ENCODE measurements around the gene KDM4B. TPM values are rescaled to one million over a fixed set of nuclear protein-coding genes. Genes with fewer than 3 reads are reported as not detected.
A peak's percentile ranks its signal among the peaks of the same experiment; 100 is the strongest.

Gene KDM4B
- total and polyA plus RNA-seq, 9 of the 15 experiments (the other 6 are each of a cell fraction or from before 2014, with no cell fraction given): 0.21 to 29.9 (median 7.3) TPM

- TF ChIP-seq ZNF644 (tag; IDR thresholded peaks at IDR 0.05; ENCODE audit: low read depth) (no peak), ETV5 (CRISPR knock-in tag; IDR thresholded peaks at IDR 0.05; ENCODE audit: low read depth) (peak; percentile 59; the same call in 1 of the 2 replicates), ZNF512 (tag; IDR thresholded peaks at IDR 0.05) (no peak), SIN3A (IDR thresholded peaks at IDR 0.05; ENCODE audit: borderline replicate concordance in 2 of 2, control insufficient read depth in 1 of 2, low read depth in 2 of 2, low read length in 2 of 2) (0 out of 4 replicates have a peak, but pooled peaks of 1 of the 2 experiments have one; percentile 6), L3MBTL2 (IDR thresholded peaks at IDR 0.05) (peak; percentile 44), ZBTB34 (CRISPR knock-in tag; IDR thresholded peaks at IDR 0.05) (no peak), ZMIZ1 (IDR thresholded peaks at IDR 0.05; ENCODE audit: low read depth in 2 of 2, low read length in 2 of 2) (no peak), DACH1 (IDR thresholded peaks at IDR 0.05; ENCODE audit: partially characterized antibody) (peak; percentile 16), PHB2 (IDR thresholded peaks at IDR 0.05; ENCODE audit: low read depth) (no peak), NEUROD1 (IDR thresholded peaks at IDR 0.05; ENCODE audit: borderline replicate concordance, low read depth, low read length, partially characterized antibody) (no peak), EP300 (IDR thresholded peaks at IDR 0.05; ENCODE audit: low read length) (peak; percentile 44; the same call in 1 of the 2 replicates), AFF1 (IDR thresholded peaks at IDR 0.05; ENCODE audit: low read depth in 1 of 2, partially characterized antibody in 2 of 2) (no peak), CREB1 (IDR thresholded peaks at IDR 0.05) (peak; percentile 32; the same call in 1 of the 2 replicates), CREB1 (CRISPR knock-in tag; IDR thresholded peaks at IDR 0.05) (no peak), ZNF445 (CRISPR knock-in tag; IDR thresholded peaks at IDR 0.05; ENCODE audit: low read depth) (no peak)
Measured at GRCh38 chr19:5128251-5128935, 159.5 kb downstream of the KDM4B start (continued).
